Keratinocyte (primary cell): ENCODE measurements around the gene ARHGAP12.

Experiments used
- EZH2 ChIP-seq: IDR thresholded peaks from one replicate; pipeline ENCODE4 v1.6.1; 2012; ENCODE audit warnings: inconsistent platforms, mild to moderate bottlenecking, low read length, moderate library complexity
- TF ChIP-seq, protein P1 (sequence below), 3 experiments: IDR thresholded peaks in 1 of 3; conservative IDR thresholded peaks in 1 of 3; optimal IDR thresholded peaks in 1 of 3; 2 replicates in 2 of 3; 3 replicates in 1 of 3; pipeline versions ENCODE3 to v1.5.1; 2011; ENCODE audit warnings: low read length in 3 of 3, mild to moderate bottlenecking in 3 of 3, moderate library complexity in 2 of 3, control low read depth in 1 of 3, inconsistent platforms in 1 of 3; ENCODE audit not compliant: insufficient read depth in 2 of 3; ENCODE audit errors: extremely low read depth in 1 of 3

DNA sequence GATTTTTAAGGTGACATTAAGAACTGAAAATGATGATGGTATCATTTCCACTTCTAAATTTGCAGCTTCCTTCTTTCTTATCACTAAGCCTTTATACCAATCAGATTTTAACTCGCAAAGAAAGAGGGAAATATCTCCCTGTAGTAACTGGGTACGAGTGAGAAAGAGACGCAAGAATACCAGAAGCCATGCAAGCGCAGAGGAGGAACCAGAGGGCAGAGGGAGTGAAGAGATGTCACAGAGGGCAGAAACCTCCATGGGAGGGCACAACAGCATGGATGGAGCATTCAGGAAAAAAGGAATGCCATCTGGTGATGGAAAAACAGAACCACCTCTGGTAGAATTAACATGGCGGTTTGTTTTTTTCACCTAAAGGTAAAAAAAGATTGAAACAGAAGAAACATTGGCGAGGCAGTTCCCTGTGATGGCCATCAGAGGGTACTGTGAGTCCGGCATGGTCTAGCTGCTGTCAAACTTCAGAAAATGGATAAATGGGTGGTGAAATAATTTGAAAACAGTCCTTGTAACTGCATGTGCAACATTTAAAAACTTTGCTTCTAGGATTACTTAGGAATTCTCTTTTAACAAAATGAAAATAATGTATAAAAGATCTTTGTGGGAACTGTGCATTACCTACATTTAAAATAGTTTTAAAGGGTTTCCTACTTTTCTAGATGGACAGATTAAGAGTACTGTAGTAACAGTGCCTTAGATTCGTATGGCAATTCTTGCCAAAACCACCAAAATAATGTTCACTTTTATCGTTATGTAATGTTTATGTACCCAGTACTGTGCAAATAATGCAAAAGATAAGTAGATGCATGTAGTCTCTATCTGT, 91.8 kb downstream of the ARHGAP12 start:
- TF ChIP-seq, protein P1, sequence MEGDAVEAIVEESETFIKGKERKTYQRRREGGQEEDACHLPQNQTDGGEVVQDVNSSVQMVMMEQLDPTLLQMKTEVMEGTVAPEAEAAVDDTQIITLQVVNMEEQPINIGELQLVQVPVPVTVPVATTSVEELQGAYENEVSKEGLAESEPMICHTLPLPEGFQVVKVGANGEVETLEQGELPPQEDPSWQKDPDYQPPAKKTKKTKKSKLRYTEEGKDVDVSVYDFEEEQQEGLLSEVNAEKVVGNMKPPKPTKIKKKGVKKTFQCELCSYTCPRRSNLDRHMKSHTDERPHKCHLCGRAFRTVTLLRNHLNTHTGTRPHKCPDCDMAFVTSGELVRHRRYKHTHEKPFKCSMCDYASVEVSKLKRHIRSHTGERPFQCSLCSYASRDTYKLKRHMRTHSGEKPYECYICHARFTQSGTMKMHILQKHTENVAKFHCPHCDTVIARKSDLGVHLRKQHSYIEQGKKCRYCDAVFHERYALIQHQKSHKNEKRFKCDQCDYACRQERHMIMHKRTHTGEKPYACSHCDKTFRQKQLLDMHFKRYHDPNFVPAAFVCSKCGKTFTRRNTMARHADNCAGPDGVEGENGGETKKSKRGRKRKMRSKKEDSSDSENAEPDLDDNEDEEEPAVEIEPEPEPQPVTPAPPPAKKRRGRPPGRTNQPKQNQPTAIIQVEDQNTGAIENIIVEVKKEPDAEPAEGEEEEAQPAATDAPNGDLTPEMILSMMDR (optimal IDR thresholded peaks at IDR 0.05 in 1 of 3, IDR thresholded peaks at IDR 0.05 in 1 of 3, conservative IDR thresholded peaks at IDR 0.05 in 1 of 3; ENCODE audit: extremely low read depth in 1 of 3, insufficient read depth in 2 of 3, low read length in 3 of 3): peak; percentile 60 to 72 (median 62)
- TF ChIP-seq EZH2: no peak
